MM.1S (cell line): Measurements from ENCODE around the gene KRTAP5-6.
"Not testable (repeated sequence)": the region's sequence is repeated elsewhere in the genome, so short reads cannot be mapped to it uniquely, and the experiment has no call there.

Source experiments
- CTCF ChIP-seq: fragments of 300-600 bp; sonication (generic); IDR thresholded peaks from 2 replicates; pipeline ENCODE4 v1.5.1; 2016; ENCODE audit warnings: antibody characterized with exemption, low read length, mixed read lengths
- EZH2phosphoT487 ChIP-seq: fragments of 300-600 bp; sonication (generic); IDR thresholded peaks from 2 replicates; pipeline ENCODE4 v1.6.1; 2018; ENCODE audit warnings: antibody characterized with exemption, low read length

DNA sequence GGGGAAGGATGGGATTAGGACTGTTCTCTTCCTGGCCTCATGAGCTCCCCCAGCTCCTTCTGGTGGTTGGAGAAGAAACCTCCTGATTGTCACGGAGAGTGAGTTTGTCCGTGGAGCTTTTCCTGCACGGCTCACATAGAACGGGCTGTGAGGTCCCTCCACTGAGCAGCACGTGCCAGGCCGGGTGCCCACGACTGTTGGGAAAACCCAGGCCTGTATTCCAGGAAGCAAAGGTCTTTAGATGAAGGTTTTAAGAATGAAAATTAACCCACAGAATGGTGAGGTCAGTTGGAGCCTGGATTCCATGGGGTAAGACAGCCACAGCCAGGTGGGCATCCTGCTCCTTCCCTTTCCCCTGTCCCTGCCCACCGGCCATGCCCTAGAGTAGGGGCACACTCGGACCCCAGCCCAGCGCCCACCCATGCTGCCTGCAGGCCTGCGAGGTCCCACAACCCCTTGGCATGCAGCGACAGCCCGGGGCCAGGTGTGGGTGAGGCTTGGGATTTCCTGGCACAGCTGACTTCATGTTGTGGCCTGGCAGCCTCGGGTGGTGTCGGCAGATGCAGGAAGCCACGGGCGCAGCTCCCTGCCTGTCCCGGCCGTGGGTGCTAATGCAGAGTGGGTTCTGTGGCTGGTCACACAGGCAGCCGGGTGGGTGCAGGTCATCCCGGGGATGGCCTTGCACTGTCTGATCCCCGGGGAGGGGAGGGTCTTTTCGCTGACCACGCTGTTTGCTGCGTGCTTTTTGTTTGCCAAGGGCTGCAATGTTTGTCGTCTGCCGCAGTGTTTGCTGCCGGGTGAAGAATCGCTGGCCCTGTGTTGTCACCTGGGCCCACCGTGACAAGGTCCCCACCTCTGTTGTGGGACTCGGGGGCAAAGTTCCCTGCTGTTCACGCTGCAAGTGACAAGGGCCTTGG is 7.5 kb upstream of the KRTAP5-6 start:
- TF ChIP-seq CTCF, EZH2phosphoT487: not testable (repeated sequence)
